DMS53 treated with DMSO at 0.1 percent for 48 hours (cell line): Measurements from ENCODE around the gene RALGDS.
"Not testable (repeated sequence)": the region's sequence is repeated elsewhere in the genome, so short reads cannot be mapped to it uniquely, and the experiment has no call there.

Source experiments
- DNase-seq: peaks from one replicate; lab custom pipeline; 2025; ENCODE audit not compliant: unreplicated experiment; lab: John Stamatoyannopoulos, UW

Gene RALGDS

GRCh38 chr9:133070985-133071384, 50.1 kb downstream of the RALGDS start:
- not testable (repeated sequence) for DNase-seq

- not testable (repeated sequence) for DNase-seq
These were observed 50.5 kb downstream of the RALGDS start for GRCh38 chr9:133070500-133070961.

GRCh38 chr9:133068431-133068830, 52.6 kb downstream of the RALGDS start:
- not testable (repeated sequence) for DNase-seq

- no peak for DNase-seq
These were observed 53.2 kb downstream of the RALGDS start for GRCh38 chr9:133067813-133068212.

- DNase-seq = no peak
These were observed 54.0 kb downstream of the RALGDS start for GRCh38 chr9:133067006-133067405.

GRCh38 chr9:133066181-133066983, 54.7 kb downstream of the RALGDS start:
- DNase-seq = no peak

GRCh38 chr9:133065070-133065388, 56.0 kb downstream of the RALGDS start:
- no peak for DNase-seq

- no peak for DNase-seq
These were observed 56.6 kb downstream of the RALGDS start for GRCh38 chr9:133064241-133065069.

GRCh38 chr9:133063500-133064231, 57.4 kb downstream of the RALGDS start:
- DNase-seq = no peak

- DNase-seq = no peak
These were observed 57.9 kb downstream of the RALGDS start for GRCh38 chr9:133063159-133063499.

- not testable (repeated sequence) for DNase-seq
These were observed 58.5 kb downstream of the RALGDS start for GRCh38 chr9:133062569-133062968.

GRCh38 chr9:133061764-133062145, 59.3 kb downstream of the RALGDS start, which contains the start of gene CEL:
Gene CEL, plus strand, starts transcription at chr9:133061981. Its CDS starts 22 bp downstream, at chr9:133062003.
- DNase-seq = not testable (repeated sequence)

- DNase-seq = not testable (repeated sequence)
These were observed 59.8 kb downstream of the RALGDS start for GRCh38 chr9:133061019-133061763.

GRCh38 chr9:133060417-133060841, 60.6 kb downstream of the RALGDS start:
- no peak for DNase-seq

GRCh38 chr9:133059623-133060022, 61.4 kb downstream of the RALGDS start:
- DNase-seq = no peak

- no peak for DNase-seq
These were observed 62.3 kb downstream of the RALGDS start for GRCh38 chr9:133058550-133059320.

GRCh38 chr9:133058071-133058470, 63.0 kb downstream of the RALGDS start:
- DNase-seq = no peak

- DNase-seq = no peak
These were observed 63.5 kb downstream of the RALGDS start for GRCh38 chr9:133057553-133057952.

GRCh38 chr9:133057006-133057405, 64.0 kb downstream of the RALGDS start:
- no peak for DNase-seq

- no peak for DNase-seq
These were observed 64.5 kb downstream of the RALGDS start for GRCh38 chr9:133056533-133056932.
